Naive thymus-derived CD4-positive, alpha-beta T cell (primary cell): ENCODE results near the gene CDH18. TPM values are rescaled to one million over a fixed set of nuclear protein-coding genes. Genes with fewer than 3 reads are reported as not detected.

Experiments
- ATAC-seq: fragments of 150-1000 bp; cut with Tn5 transposase; 2 replicates; pipeline ENCODE4 v1.10.0; 2021; ENCODE audit warnings: mild to moderate bottlenecking, moderate library complexity
- CTCF ChIA-PET: fragments of 350-600 bp; sonication (Branson Sonifier 250); formaldehyde crosslinking; loops from one replicate; lab custom pipeline; 2021; ENCODE audit warnings: antibody characterized with exemption; lab: Charles Lee
- POLR2A ChIA-PET: fragments of 350-600 bp; sonication (Branson Sonifier 250); formaldehyde crosslinking; loops from one replicate; lab custom pipeline; 2021; ENCODE audit warnings: antibody characterized with exemption, inconsistent platforms; lab: Charles Lee
- DNase-seq, 9 donors: peaks; one replicate each; pipeline versions ENCODE4 v3.0.0 to v3.0.0-alpha.2; 2020 to 2022; ENCODE audit warnings: mixed read lengths in 1 of 9
- H3K27ac ChIP-seq: one replicate; pipeline ENCODE4 v1.7.0; 2013; ENCODE audit warnings: mild to moderate bottlenecking, low read depth, low read length, moderate library complexity
- H3K27me3 ChIP-seq, 2 donors: one replicate each; pipeline ENCODE4 v1.7.0; 2013; ENCODE audit warnings: low read length in 2 of 2, mild to moderate bottlenecking in 2 of 2, moderate library complexity in 2 of 2; ENCODE audit not compliant: control insufficient read depth in 2 of 2, insufficient read depth in 2 of 2
- H3K36me3 ChIP-seq, 3 experiments: 1 replicate in 2 of 3; 2 replicates in 1 of 3; pipeline ENCODE4 v1.7.0; 2013; ENCODE audit warnings: low read length in 3 of 3, mild to moderate bottlenecking in 3 of 3, moderate library complexity in 1 of 3; ENCODE audit not compliant: insufficient read depth in 3 of 3, control insufficient read depth in 2 of 3
- H3K4me1 ChIP-seq, 2 donors: one replicate each; pipeline ENCODE4 v1.7.0; 2013; ENCODE audit warnings: low read length in 2 of 2, mild to moderate bottlenecking in 2 of 2, moderate library complexity in 1 of 2; ENCODE audit not compliant: control insufficient read depth in 2 of 2, insufficient read depth in 2 of 2
- H3K4me3 ChIP-seq: 2 replicates; pipeline ENCODE4 v1.7.0; 2013; ENCODE audit warnings: mild to moderate bottlenecking, low read length
- H3K9me3 ChIP-seq, 3 experiments: 1 replicate in 2 of 3; 2 replicates in 1 of 3; pipeline ENCODE4 v1.7.0; 2013; ENCODE audit warnings: low read length in 3 of 3; ENCODE audit not compliant: control insufficient read depth in 2 of 3
- H3K27ac Mint-ChIP-seq, 9 donors: one replicate each; pipeline ENCODE4 v1.8.0; 2020 to 2022; ENCODE audit warnings: mixed read lengths in 9 of 9, mild to moderate bottlenecking in 8 of 9, moderate library complexity in 5 of 9, inconsistent platforms in 2 of 9
- H3K27me3 Mint-ChIP-seq, 5 donors: one replicate each; pipeline ENCODE4 v1.8.0; 2021 to 2022; ENCODE audit warnings: mixed read lengths in 5 of 5, mild to moderate bottlenecking in 1 of 5
- H3K36me3 Mint-ChIP-seq, 5 donors: one replicate each; pipeline ENCODE4 v1.8.0; 2020 to 2022; ENCODE audit warnings: mixed read lengths in 5 of 5, mild to moderate bottlenecking in 3 of 5, inconsistent platforms in 1 of 5
- H3K4me1 Mint-ChIP-seq, 7 donors: one replicate each; pipeline ENCODE4 v1.8.0; 2020 to 2022; ENCODE audit warnings: mixed read lengths in 7 of 7, mild to moderate bottlenecking in 3 of 7, inconsistent platforms in 1 of 7
- H3K4me3 Mint-ChIP-seq, 10 donors: one replicate each; pipeline ENCODE4 v1.8.0; 2020 to 2022; ENCODE audit warnings: mild to moderate bottlenecking in 10 of 10, mixed read lengths in 10 of 10, moderate library complexity in 6 of 10, inconsistent platforms in 2 of 10
- H3K9me3 Mint-ChIP-seq, 11 donors: one replicate each; pipeline ENCODE4 v1.8.0; 2020 to 2022; ENCODE audit warnings: mixed read lengths in 11 of 11, mild to moderate bottlenecking in 4 of 11, inconsistent platforms in 1 of 11, moderate library complexity in 1 of 11
- intact Hi-C, 2 donors: fragments of 100-400 bp; cut with micrococcal nuclease; formaldehyde crosslinking; loops; one replicate each; pipeline ENCODE4 v1.15.1; 2023
- polyA plus RNA-seq, 2 donors: library from polyadenylated mRNA; unstranded; fragments of 300-500 nt; fragmentation: Illumina TruSeq; gene quantifications; one replicate each; pipeline ENCODE4 v1.2.3, GENCODE V29; 2021
- total RNA-seq, 6 experiments: library from RNA in 5 of 6; stranded (reverse) in 5 of 6; gene quantifications; 1 replicate in 5 of 6; 2 replicates in 1 of 6; pipeline ENCODE4 v1.2.3 and lab custom pipeline; 2021 to 2026

Gene CDH18
- total and polyA plus RNA-seq, 7 experiments from 2014 or later = not detected

GRCh38 chr5:19487480-19487879 is 500.5 kb downstream of the CDH18 start:
- no peaks in the 10 kb centered on the region for H3K4me1 Mint-ChIP-seq
- H3K4me3 Mint-ChIP-seq = no peak overlapping the region
- intact Hi-C loops = no loop called here
- no peak for DNase-seq
- peaks cover 0 to 35% (median 5%) of the 10 kb centered on the region in 11 donors for H3K9me3 Mint-ChIP-seq
- CTCF ChIA-PET = no interaction called here
- no peak overlapping the region for H3K27ac ChIP-seq
- no peak overlapping the region for H3K27ac Mint-ChIP-seq
- no peaks in the 10 kb centered on the region for H3K27me3 ChIP-seq
- no peaks in the 10 kb centered on the region for H3K27me3 Mint-ChIP-seq
- POLR2A ChIA-PET = no interaction called here
- H3K4me3 ChIP-seq = no peak overlapping the region
- H3K9me3 ChIP-seq = no peaks in the 10 kb centered on the region
- H3K36me3 ChIP-seq = no peaks in the 10 kb centered on the region
- no peaks in the 10 kb centered on the region for H3K36me3 Mint-ChIP-seq
- no peaks in the 10 kb centered on the region for H3K4me1 ChIP-seq
- ATAC-seq = no peak

- Histone ChIP-seq H3K9me3 (no peaks in the 10 kb centered on the region), H3K36me3 (no peaks in the 10 kb centered on the region), H3K27me3 (no peaks in the 10 kb centered on the region), H3K4me3 (no peak overlapping the region), H3K4me1 (no peaks in the 10 kb centered on the region), H3K27ac (no peak overlapping the region)
- peaks cover 2 to 50% (median 12%) of the 10 kb centered on the region in 11 donors for H3K9me3 Mint-ChIP-seq
- no peak for DNase-seq
- intact Hi-C loops = no loop called here
- CTCF ChIA-PET = no interaction called here
- ATAC-seq = no peak
- H3K4me3 Mint-ChIP-seq = no peak overlapping the region
- H3K4me1 Mint-ChIP-seq = no peaks in the 10 kb centered on the region
- POLR2A ChIA-PET = no interaction called here
- H3K36me3 Mint-ChIP-seq = peaks cover 0 to 4% (median 0%) of the 10 kb centered on the region in 5 donors
- no peak overlapping the region for H3K27ac Mint-ChIP-seq
- no peaks in the 10 kb centered on the region for H3K27me3 Mint-ChIP-seq
Observed at GRCh38 chr5:19479562-19479961, 508.4 kb downstream of the CDH18 start.

- DNase-seq (no peak), ATAC-seq (no peak)
- Histone ChIP-seq H3K27me3 (no peaks in the 10 kb centered on the region), H3K4me1 (no peaks in the 10 kb centered on the region), H3K4me3 (no peak overlapping the region), H3K9me3 (no peaks in the 10 kb centered on the region), H3K27ac (no peak overlapping the region), H3K36me3 (no peaks in the 10 kb centered on the region)
- Mint-ChIP-seq H3K9me3 (peaks cover 0 to 33% (median 7%) of the 10 kb centered on the region in 11 donors), H3K4me3 (no peak overlapping the region), H3K36me3 (no peaks in the 10 kb centered on the region), H3K27me3 (no peaks in the 10 kb centered on the region), H3K27ac (no peak overlapping the region), H3K4me1 (no peaks in the 10 kb centered on the region)
- CTCF ChIA-PET = no interaction called here
- intact Hi-C loops = no loop called here
- POLR2A ChIA-PET = no interaction called here
Observed at GRCh38 chr5:19462019-19462418, 526.0 kb downstream of the CDH18 start.

- no peak overlapping the region for H3K4me3 ChIP-seq
- H3K4me1 ChIP-seq = no peaks in the 10 kb centered on the region
- no peaks in the 10 kb centered on the region for H3K36me3 Mint-ChIP-seq
- H3K27ac ChIP-seq = no peak overlapping the region
- no peaks in the 10 kb centered on the region for H3K4me1 Mint-ChIP-seq
- H3K27me3 Mint-ChIP-seq = no peaks in the 10 kb centered on the region
- no peak overlapping the region for H3K4me3 Mint-ChIP-seq
- H3K9me3 ChIP-seq = no peaks in the 10 kb centered on the region
- DNase-seq (no peak), ATAC-seq (no peak)
- H3K27ac Mint-ChIP-seq = no peak overlapping the region
- peaks cover 0 to 11% (median 6%) of the 10 kb centered on the region in 11 donors for H3K9me3 Mint-ChIP-seq
- CTCF ChIA-PET = no interaction called here
- H3K27me3 ChIP-seq = no peaks in the 10 kb centered on the region
- intact Hi-C loops = no loop called here
- POLR2A ChIA-PET = no interaction called here
- H3K36me3 ChIP-seq = no peaks in the 10 kb centered on the region
Observed at GRCh38 chr5:19424506-19424905, 563.5 kb downstream of the CDH18 start.
